Glutamatergic neuron (in vitro differentiated cells): ENCODE measurements around the gene CHID1. TPM values are rescaled to one million over a fixed set of nuclear protein-coding genes. Genes with fewer than 3 reads are reported as not detected.
A peak's percentile ranks its signal among the peaks of the same experiment; 100 is the strongest.

Experiments
- DNase-seq: peaks from one replicate; pipeline ENCODE4 v3.0.0; 2022
- H3K27ac Mint-ChIP-seq: one replicate; pipeline ENCODE4 v1.8.0; 2020; ENCODE audit warnings: mild to moderate bottlenecking, mixed read lengths, inconsistent platforms; ENCODE audit not compliant: unreplicated experiment
- H3K27me3 Mint-ChIP-seq: one replicate; pipeline ENCODE4 v1.8.0; 2020; ENCODE audit warnings: mild to moderate bottlenecking, moderate library complexity, mixed read lengths, inconsistent platforms; ENCODE audit not compliant: unreplicated experiment
- H3K36me3 Mint-ChIP-seq: one replicate; pipeline ENCODE4 v1.8.0; 2020; ENCODE audit warnings: mild to moderate bottlenecking, mixed read lengths, inconsistent platforms; ENCODE audit not compliant: unreplicated experiment
- H3K4me1 Mint-ChIP-seq: one replicate; pipeline ENCODE4 v1.8.0; 2020; ENCODE audit warnings: mild to moderate bottlenecking, low read depth, mixed read lengths, inconsistent platforms; ENCODE audit not compliant: unreplicated experiment
- H3K4me3 Mint-ChIP-seq: one replicate; pipeline ENCODE4 v1.8.0; 2020; ENCODE audit warnings: mild to moderate bottlenecking, mixed read lengths, inconsistent platforms; ENCODE audit not compliant: unreplicated experiment
- H3K9me3 Mint-ChIP-seq: one replicate; pipeline ENCODE4 v1.8.0; 2020; ENCODE audit warnings: mild to moderate bottlenecking, moderate library complexity, mixed read lengths, inconsistent platforms; ENCODE audit not compliant: unreplicated experiment
- total RNA-seq: library from RNA; stranded (reverse); fragmentation: NEBNext Ultra II Directional; extraction: Animal tissue kit (Norgen Biotek cat#: 25700); gene quantifications from one replicate; pipeline ENCODE4 v1.2.1, GENCODE V29; 2021; ENCODE audit not compliant: unreplicated experiment
- TF ChIP-seq, protein P1 (sequence below): fragments of 200-600 bp; sonication (generic); IDR thresholded peaks from one replicate; pipeline ENCODE4 v1.5.0; 2021; ENCODE audit not compliant: partially characterized antibody, unreplicated experiment

The CHID1 gene
- total RNA-seq, 1 donor from 2014 or later = 56.1 TPM

DNA sequence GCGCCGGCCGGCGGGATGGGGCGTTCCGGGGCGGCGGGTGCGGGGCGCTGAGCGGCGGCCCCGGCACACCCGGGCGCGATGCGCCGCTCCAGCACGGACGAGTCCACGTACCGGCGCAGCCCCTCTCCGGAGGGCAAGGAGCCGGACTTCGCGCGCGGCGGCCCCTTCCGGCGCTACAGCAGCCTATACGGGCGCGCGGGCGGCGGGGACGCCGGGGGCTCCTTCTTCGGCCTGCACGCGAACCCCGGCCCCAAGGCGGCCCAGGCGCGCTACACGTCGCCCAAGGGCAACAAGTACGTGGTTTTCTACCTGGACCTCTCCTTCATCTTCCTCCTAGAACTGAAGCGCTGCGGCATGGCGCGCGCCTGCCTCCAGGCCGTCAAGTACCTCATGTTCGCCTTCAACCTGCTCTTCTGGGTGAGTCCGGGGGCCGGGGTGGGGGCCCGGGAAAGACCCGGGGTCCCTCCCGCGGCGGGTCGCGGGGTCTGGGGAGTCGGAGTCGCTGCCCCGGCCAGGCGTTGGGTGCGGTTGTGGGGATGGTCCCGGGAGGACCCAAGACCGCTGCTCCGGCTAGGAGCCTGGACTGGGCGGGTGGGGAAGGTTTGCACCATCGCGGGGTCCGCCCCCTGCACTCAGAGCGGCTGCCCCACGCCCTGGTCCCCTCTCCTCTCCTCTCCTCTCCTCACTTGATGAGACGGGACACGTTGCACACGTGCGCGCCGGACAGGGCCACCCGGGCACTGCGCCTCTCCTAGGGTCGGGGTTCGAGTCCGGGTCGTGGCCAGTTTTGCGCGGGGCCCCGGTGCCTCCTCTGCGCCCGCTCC, 60.4 kb downstream of the CHID1 start:
- H3K36me3 Mint-ChIP-seq = no peaks in the 10 kb centered on the region
- H3K27me3 Mint-ChIP-seq = peaks cover 3% of the 10 kb centered on the region
- TF ChIP-seq, protein P1, sequence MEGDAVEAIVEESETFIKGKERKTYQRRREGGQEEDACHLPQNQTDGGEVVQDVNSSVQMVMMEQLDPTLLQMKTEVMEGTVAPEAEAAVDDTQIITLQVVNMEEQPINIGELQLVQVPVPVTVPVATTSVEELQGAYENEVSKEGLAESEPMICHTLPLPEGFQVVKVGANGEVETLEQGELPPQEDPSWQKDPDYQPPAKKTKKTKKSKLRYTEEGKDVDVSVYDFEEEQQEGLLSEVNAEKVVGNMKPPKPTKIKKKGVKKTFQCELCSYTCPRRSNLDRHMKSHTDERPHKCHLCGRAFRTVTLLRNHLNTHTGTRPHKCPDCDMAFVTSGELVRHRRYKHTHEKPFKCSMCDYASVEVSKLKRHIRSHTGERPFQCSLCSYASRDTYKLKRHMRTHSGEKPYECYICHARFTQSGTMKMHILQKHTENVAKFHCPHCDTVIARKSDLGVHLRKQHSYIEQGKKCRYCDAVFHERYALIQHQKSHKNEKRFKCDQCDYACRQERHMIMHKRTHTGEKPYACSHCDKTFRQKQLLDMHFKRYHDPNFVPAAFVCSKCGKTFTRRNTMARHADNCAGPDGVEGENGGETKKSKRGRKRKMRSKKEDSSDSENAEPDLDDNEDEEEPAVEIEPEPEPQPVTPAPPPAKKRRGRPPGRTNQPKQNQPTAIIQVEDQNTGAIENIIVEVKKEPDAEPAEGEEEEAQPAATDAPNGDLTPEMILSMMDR = no peak
- H3K9me3 Mint-ChIP-seq = peaks cover 2% of the 10 kb centered on the region
- no peak overlapping the region for H3K27ac Mint-ChIP-seq
- peak overlapping the region; percentile 77 for H3K4me3 Mint-ChIP-seq
- no peak for DNase-seq
- H3K4me1 Mint-ChIP-seq = peaks cover 4% of the 10 kb centered on the region

GRCh38 chr11:849104-849824, 61.3 kb downstream of the CHID1 start:
- H3K9me3 Mint-ChIP-seq = peaks cover 2% of the 10 kb centered on the region
- DNase-seq = peak; percentile 86
- H3K27ac Mint-ChIP-seq = no peak overlapping the region
- peaks cover 6% of the 10 kb centered on the region for H3K4me1 Mint-ChIP-seq
- H3K4me3 Mint-ChIP-seq = no peak overlapping the region
- peaks cover 3% of the 10 kb centered on the region for H3K27me3 Mint-ChIP-seq
- H3K36me3 Mint-ChIP-seq = no peaks in the 10 kb centered on the region
- TF ChIP-seq, protein P1 = no peak

DNA sequence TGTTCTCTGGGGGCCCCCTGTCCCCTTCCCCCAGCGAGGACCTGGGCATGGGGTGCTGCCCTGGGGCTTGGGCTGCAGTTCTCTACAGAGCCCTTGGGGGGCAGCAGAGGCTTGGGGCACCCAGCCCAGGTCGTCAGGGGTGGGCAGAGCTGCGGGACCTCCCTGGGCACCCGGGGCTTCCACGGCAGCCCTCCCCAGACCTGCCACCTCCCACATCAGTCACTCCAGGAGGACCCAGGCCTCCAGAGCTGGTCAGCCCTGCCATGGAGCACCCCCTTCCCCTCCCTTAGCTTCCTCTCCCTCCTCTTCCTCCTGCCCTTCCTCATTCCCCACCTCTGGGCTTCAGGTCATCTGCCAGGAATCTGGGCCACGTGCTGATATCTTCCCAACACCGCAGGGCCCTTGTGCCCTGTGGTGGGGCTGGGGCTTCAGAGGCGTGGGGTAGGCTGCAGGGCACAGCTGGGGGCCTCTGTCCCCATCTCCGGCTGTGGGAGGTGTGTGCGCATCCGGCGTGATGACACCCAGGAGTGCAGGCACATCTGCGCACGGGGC, 62.2 kb downstream of the CHID1 start:
- peaks cover 3% of the 10 kb centered on the region for H3K27me3 Mint-ChIP-seq
- H3K4me3 Mint-ChIP-seq = no peak overlapping the region
- TF ChIP-seq, protein P1 = peak; percentile 84
- no peaks in the 10 kb centered on the region for H3K36me3 Mint-ChIP-seq
- DNase-seq = peak; percentile 74
- H3K27ac Mint-ChIP-seq = no peak overlapping the region
- peaks cover 6% of the 10 kb centered on the region for H3K4me1 Mint-ChIP-seq
- peaks cover 5% of the 10 kb centered on the region for H3K9me3 Mint-ChIP-seq

DNA sequence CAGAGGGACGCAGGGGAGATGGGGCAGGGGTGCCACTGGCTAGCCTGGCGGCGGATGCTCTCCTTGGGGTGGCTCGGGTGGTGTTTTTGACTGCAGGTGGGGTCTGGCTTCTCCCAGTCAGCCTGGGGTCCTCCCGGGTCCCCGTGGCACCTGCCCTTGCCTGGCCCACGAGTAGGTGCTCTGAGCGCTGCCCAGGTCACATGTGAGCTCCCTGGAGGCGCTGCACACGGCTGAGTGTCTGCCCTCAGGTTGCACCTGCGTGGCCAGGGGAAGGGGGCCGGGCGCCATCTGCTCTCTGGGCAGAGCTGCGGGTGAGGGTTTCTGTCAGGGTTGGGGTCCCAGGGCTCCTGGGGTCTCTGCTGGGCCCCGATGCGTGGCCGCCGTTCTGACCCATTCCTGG, 62.7 kb downstream of the CHID1 start:
- DNase-seq = no peak
- H3K9me3 Mint-ChIP-seq = peaks cover 5% of the 10 kb centered on the region
- TF ChIP-seq, protein P1 = no peak
- no peak overlapping the region for H3K27ac Mint-ChIP-seq
- H3K27me3 Mint-ChIP-seq = peaks cover 3% of the 10 kb centered on the region
- peaks cover 6% of the 10 kb centered on the region for H3K4me1 Mint-ChIP-seq
- H3K4me3 Mint-ChIP-seq = no peak overlapping the region
- no peaks in the 10 kb centered on the region for H3K36me3 Mint-ChIP-seq
